Measurements from ENCODE around the gene ELMO1. TPM values are rescaled to one million over a fixed set of nuclear protein-coding genes. Genes with fewer than 3 reads are reported as not detected.

Gene ELMO1
- total and polyA plus RNA-seq, 9 donors: 8.9 to 48.9 (median 28.0) TPM

- TF ChIP-seq EP300 (IDR thresholded peaks at IDR 0.05) (no peak), CTCF (IDR thresholded peaks at IDR 0.05) (no peak), POLR2A (IDR thresholded peaks at IDR 0.05) (no peak)
- Histone ChIP-seq H3K9me3 (no peaks in the 10 kb centered on the region), H3K27me3 (no peaks in the 10 kb centered on the region), H3K4me3 (no peak overlapping the region), H3K36me3 (no peaks in the 10 kb centered on the region), H3K4me1 (ENCODE audit: insufficient read depth) (peaks cover 3% of the 10 kb centered on the region), H3K27ac (no peak overlapping the region)
- no peak for DNase-seq
- WGBS, 3 donors: 22 to 29% (median 28%) methylated on average over 5 of the region's 5 CpGs
- intact Hi-C loops (cut with DNase I): loop anchor here in 2 of 4 donors (10.0 kb wide), 2 partner anchors 165 to 235 kb away; no protein-coding TSS in a partner anchor
These were observed 957 bp upstream of the ELMO1 start for GRCh38 chr7:37449621-37450020.

GRCh38 chr7:37448011-37448635 lies 541 bp downstream of the ELMO1 start:
- 1% methylated on average over 31 to 63 of the region's 63 CpGs for whole genome bisulfite sequencing, 3 donors
- H3K27me3 ChIP-seq: no peaks in the 10 kb centered on the region
- H3K4me3 ChIP-seq: peak overlapping the region; percentile 49
- peaks cover 3% of the 10 kb centered on the region for H3K4me1 ChIP-seq (ENCODE audit: insufficient read depth)
- H3K9me3 ChIP-seq: no peaks in the 10 kb centered on the region
- DNase-seq: peak in 3 of 5 donors; percentile 35 to 50 (median 48)
- H3K27ac ChIP-seq: peak overlapping the region; percentile 65 to 67
- H3K36me3 ChIP-seq: no peaks in the 10 kb centered on the region
- intact Hi-C loops (cut with DNase I): loop anchor here in 2 of 4 donors (10.0 kb wide), 2 partner anchors 163 to 233 kb away; no protein-coding TSS in a partner anchor
- TF ChIP-seq EP300 (IDR thresholded peaks at IDR 0.05) (no peak), CTCF (IDR thresholded peaks at IDR 0.05) (no peak), POLR2A (IDR thresholded peaks at IDR 0.05) (no peak)

- intact Hi-C loops (cut with DNase I): loop anchor here in 2 of 4 donors (10.0 kb wide), 2 partner anchors 162 to 232 kb away; no protein-coding TSS in a partner anchor
- no peak for DNase-seq
- no peaks in the 10 kb centered on the region for H3K9me3 ChIP-seq
- H3K27ac ChIP-seq: no peak overlapping the region
- H3K4me3 ChIP-seq: no peak overlapping the region
- no peaks in the 10 kb centered on the region for H3K27me3 ChIP-seq
- no peak for TF ChIP-seq CTCF (IDR thresholded peaks at IDR 0.05)
- TF ChIP-seq EP300 (IDR thresholded peaks at IDR 0.05): no peak
- no peak for TF ChIP-seq POLR2A (IDR thresholded peaks at IDR 0.05)
- no peaks in the 10 kb centered on the region for H3K36me3 ChIP-seq
- WGBS, 3 donors: 84 to 89% (median 86%) methylated on average over 3 of the region's 3 CpGs
- peaks cover 3% of the 10 kb centered on the region for H3K4me1 ChIP-seq (ENCODE audit: insufficient read depth)
These were observed 2.3 kb downstream of the ELMO1 start for GRCh38 chr7:37446371-37446770.

GRCh38 chr7:37445790-37446189 lies 2.9 kb downstream of the ELMO1 start:
- intact Hi-C loops (cut with DNase I): loop anchor here in 2 of 4 donors (10.0 kb wide), 2 partner anchors 161 to 231 kb away; no protein-coding TSS in a partner anchor
- Histone ChIP-seq H3K4me1 (ENCODE audit: insufficient read depth) (peaks cover 3% of the 10 kb centered on the region), H3K27ac (no peak overlapping the region), H3K36me3 (no peaks in the 10 kb centered on the region), H3K9me3 (no peaks in the 10 kb centered on the region), H3K27me3 (no peaks in the 10 kb centered on the region), H3K4me3 (no peak overlapping the region)
- 93 to 100% (median 98%) methylated on average over 1 of the region's 1 CpG for WGBS, 3 donors
- no peak for DNase-seq
- TF ChIP-seq CTCF (IDR thresholded peaks at IDR 0.05) (no peak), EP300 (IDR thresholded peaks at IDR 0.05) (no peak), POLR2A (IDR thresholded peaks at IDR 0.05) (no peak)

Data from ovary (tissue), 9 donors.